Neural cell (in vitro differentiated cells): ENCODE measurements around the gene EIF2A. TPM values are rescaled to one million over a fixed set of nuclear protein-coding genes. Genes with fewer than 3 reads are reported as not detected.
"Not testable (repeated sequence)": the region's sequence is repeated elsewhere in the genome, so short reads cannot be mapped to it uniquely, and the experiment has no call there.

Experiments
- H2AFZ ChIP-seq: fragments of 200-600, 300-800 bp; sonication (generic), shearing (Covaris generic); 2 replicates; pipeline ENCODE4 v1.6.0; 2014; ENCODE audit warnings: low read depth, mild to moderate bottlenecking, antibody characterized with exemption, low read length, moderate library complexity
- H3F3A ChIP-seq: fragments of 200-600 bp; shearing (Covaris generic); 2 replicates; pipeline ENCODE4 v1.6.1; 2016; ENCODE audit warnings: mild to moderate bottlenecking, moderate library complexity, mixed read lengths, antibody characterized with exemption, low read length; ENCODE audit not compliant: insufficient read depth, poor library complexity, severe bottlenecking
- H3K27ac ChIP-seq: fragments of 200-600, 300-800 bp; sonication (generic), shearing (Covaris generic); 2 replicates; pipeline ENCODE4 v1.5.1; 2014; ENCODE audit warnings: mild to moderate bottlenecking, low read length, moderate library complexity
- H3K27me3 ChIP-seq: fragments of 300-800, 200-600 bp; sonication (generic), shearing (Covaris generic); 2 replicates; pipeline ENCODE4 v1.6.0; 2014; ENCODE audit warnings: mild to moderate bottlenecking, low read depth, low read length, moderate library complexity; ENCODE audit not compliant: insufficient read depth
- H3K36me3 ChIP-seq: fragments of 300-800, 200-600 bp; sonication (generic), shearing (Covaris generic); 2 replicates; pipeline ENCODE4 v1.5.1; 2014; ENCODE audit warnings: mild to moderate bottlenecking, antibody characterized with exemption, low read length, moderate library complexity; ENCODE audit not compliant: insufficient read depth
- H3K4me2 ChIP-seq: fragments of 300-800, 200-600 bp; sonication (generic), shearing (Covaris generic); 2 replicates; pipeline ENCODE4 v1.6.0; 2014; ENCODE audit warnings: mild to moderate bottlenecking, low read length
- H3K4me3 ChIP-seq: fragments of 300-800, 200-600 bp; sonication (generic), shearing (Covaris generic); 2 replicates; pipeline ENCODE4 v1.5.1; 2014; ENCODE audit warnings: mild to moderate bottlenecking, low read length, moderate library complexity
- H3K79me2 ChIP-seq: fragments of 200-600 bp; shearing (Covaris generic); replicated peaks from 2 replicates; pipeline ENCODE4 v1.6.0; 2014; ENCODE audit warnings: mild to moderate bottlenecking, low read length, moderate library complexity; ENCODE audit not compliant: insufficient read depth
- H3K9ac ChIP-seq: fragments of 300-800, 200-600 bp; sonication (generic), shearing (Covaris generic); 2 replicates; pipeline ENCODE4 v1.6.1; 2016; ENCODE audit warnings: mild to moderate bottlenecking, low read length, mixed read lengths
- H3K9me2 ChIP-seq: fragments of 200-600 bp; shearing (Covaris generic); 2 replicates; pipeline ENCODE4 v1.6.1; 2016; ENCODE audit warnings: mild to moderate bottlenecking, low read length, mixed read lengths; ENCODE audit not compliant: insufficient read depth
- H3K9me3 ChIP-seq: fragments of 200-600, 300-800 bp; sonication (generic), shearing (Covaris generic); 2 replicates; pipeline ENCODE4 v1.6.1; 2016; ENCODE audit warnings: mild to moderate bottlenecking, mixed run types, low read length, moderate library complexity, mixed read lengths
- H4K20me1 ChIP-seq: fragments of 200-600 bp; shearing (Covaris generic); 2 replicates; pipeline ENCODE4 v1.6.1; 2016; ENCODE audit warnings: mild to moderate bottlenecking, mixed run types; ENCODE audit not compliant: insufficient read depth
- EP300 ChIP-seq: fragments of 450-650 bp; conservative IDR thresholded peaks from 2 replicates; pipeline ENCODE4 v1.6.1; 2014; ENCODE audit warnings: antibody characterized with exemption, mild to moderate bottlenecking, moderate library complexity; ENCODE audit not compliant: poor library complexity, severe bottlenecking
- EZH2 ChIP-seq: fragments of 200-600, 300-800 bp; shearing (Covaris generic), sonication (generic); IDR thresholded peaks from 2 replicates; pipeline ENCODE4 v1.6.1; 2014; ENCODE audit warnings: antibody characterized with exemption, low read length, borderline replicate concordance, mild to moderate bottlenecking; ENCODE audit not compliant: insufficient read depth, poor library complexity, severe bottlenecking
- MXI1 ChIP-seq: fragments of 450-650 bp; conservative IDR thresholded peaks from 2 replicates; pipeline ENCODE4 v1.6.1; 2014; ENCODE audit warnings: antibody characterized with exemption, mild to moderate bottlenecking; ENCODE audit not compliant: poor library complexity, severe bottlenecking
- REST ChIP-seq: IDR thresholded peaks from 2 replicates; pipeline ENCODE4 v1.6.1; 2012; ENCODE audit warnings: borderline replicate concordance
- SMC3 ChIP-seq: fragments of 450-650 bp; conservative IDR thresholded peaks from 2 replicates; pipeline ENCODE4 v1.6.1; 2014; ENCODE audit warnings: antibody characterized with exemption, mild to moderate bottlenecking, moderate library complexity; ENCODE audit not compliant: poor library complexity
- TAF1 ChIP-seq: IDR thresholded peaks from 2 replicates; pipeline ENCODE4 v1.6.1; 2012; ENCODE audit warnings: low read depth
- polyA plus RNA-seq: library from polyadenylated mRNA; depleted of rRNA; stranded (reverse); fragments of >200 nt; gene quantifications from 2 replicates; pipeline ENCODE4 v1.2.3, GENCODE V29; 2014

Gene EIF2A
- polyA plus RNA-seq, 1 donor from 2014 or later = 82.6 TPM

GRCh38 chr3:150500960-150501359, 45.6 kb upstream of the EIF2A start:
- H3K4me2 ChIP-seq, H3K36me3 ChIP-seq, H3F3A ChIP-seq, H3K4me3 ChIP-seq, H3K9ac ChIP-seq, H3K9me2 ChIP-seq, H4K20me1 ChIP-seq, H3K27me3 ChIP-seq, H3K79me2 ChIP-seq, H2AFZ ChIP-seq, H3K9me3 ChIP-seq, H3K27ac ChIP-seq: not testable (repeated sequence)

GRCh38 chr3:150503402-150504099, 43.0 kb upstream of the EIF2A start:
- Histone ChIP-seq H3K36me3 (no peaks in the 10 kb centered on the region), H3K9me2 (no peaks in the 10 kb centered on the region), H3K4me2 (no peak overlapping the region), H3K27me3 (no peaks in the 10 kb centered on the region), H3F3A (no peaks in the 10 kb centered on the region), H3K4me3 (no peak overlapping the region), H3K79me2 (no peaks in the 10 kb centered on the region), H3K27ac (no peak overlapping the region), H4K20me1 (no peaks in the 10 kb centered on the region), H2AFZ (no peak overlapping the region), H3K9me3 (no peaks in the 10 kb centered on the region), H3K9ac (no peak overlapping the region)
- TF ChIP-seq REST = no peak
- TF ChIP-seq TAF1 = no peak
- no peak for TF ChIP-seq MXI1

GRCh38 chr3:150504483-150504882, 42.1 kb upstream of the EIF2A start:
- Histone ChIP-seq H3K9me3 (no peaks in the 10 kb centered on the region), H4K20me1 (no peaks in the 10 kb centered on the region), H3K36me3 (no peaks in the 10 kb centered on the region)

GRCh38 chr3:150508401-150508800, 38.2 kb upstream of the EIF2A start:
- Histone ChIP-seq H4K20me1 (no peaks in the 10 kb centered on the region), H3K9ac (no peak overlapping the region), H3K9me2 (no peaks in the 10 kb centered on the region), H3K4me2 (no peak overlapping the region), H3K9me3 (no peaks in the 10 kb centered on the region), H2AFZ (no peak overlapping the region), H3K79me2 (no peaks in the 10 kb centered on the region), H3K36me3 (no peaks in the 10 kb centered on the region), H3K27me3 (no peaks in the 10 kb centered on the region), H3K27ac (no peak overlapping the region), H3K4me3 (no peak overlapping the region), H3F3A (no peaks in the 10 kb centered on the region)
- no peak for TF ChIP-seq EZH2
- no peak for TF ChIP-seq TAF1
- TF ChIP-seq EP300 = no peak
- TF ChIP-seq REST = no peak

More at GRCh38 chr3:150504483-150504882, 42.1 kb upstream of the EIF2A start:
- H3K27ac ChIP-seq = no peak overlapping the region
- no peaks in the 10 kb centered on the region for H3F3A ChIP-seq
- H3K4me3 ChIP-seq = no peak overlapping the region
- no peak overlapping the region for H3K4me2 ChIP-seq
- no peak overlapping the region for H2AFZ ChIP-seq
- H3K79me2 ChIP-seq = no peaks in the 10 kb centered on the region
- no peaks in the 10 kb centered on the region for H3K9me2 ChIP-seq
- no peaks in the 10 kb centered on the region for H3K27me3 ChIP-seq
- TF ChIP-seq SMC3 = no peak
- H3K9ac ChIP-seq = no peak overlapping the region
